Measurements from ENCODE around the gene LBR. TPM values are rescaled to one million over a fixed set of nuclear protein-coding genes. Genes with fewer than 3 reads are reported as not detected.
"Not testable (repeated sequence)": the region's sequence is repeated elsewhere in the genome, so short reads cannot be mapped to it uniquely, and the experiment has no call there.

Gene LBR
- total RNA-seq, 1 donor from 2014 or later = 195 TPM

DNA sequence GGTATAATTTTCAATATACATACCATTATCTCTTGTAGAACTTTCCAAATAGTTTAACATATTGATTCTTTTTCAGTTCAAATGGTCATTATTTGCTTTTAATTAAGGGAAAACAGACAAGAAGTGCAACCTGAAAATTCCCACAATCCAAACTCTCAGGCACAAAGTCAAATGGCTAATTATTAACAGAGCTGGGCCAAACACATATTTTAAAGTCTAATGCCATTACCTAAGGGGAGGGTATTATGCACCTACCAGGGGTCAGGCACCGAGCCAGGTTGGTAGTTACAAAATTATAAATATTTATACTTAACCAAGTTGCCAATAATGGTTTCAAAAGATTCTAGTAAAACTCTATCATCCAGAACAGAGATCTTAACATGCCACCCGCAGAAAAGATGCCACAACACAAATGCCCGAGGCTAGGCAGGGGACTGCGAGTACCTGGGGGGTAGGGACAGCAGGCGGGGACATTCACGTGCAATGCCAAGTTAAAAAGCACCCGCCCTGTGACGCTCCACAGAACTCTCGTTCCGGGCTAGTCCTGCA is 15.0 kb downstream of the LBR start:
- Mint-ChIP-seq H3K9me3 (no peaks in the 10 kb centered on the region), H3K4me3 (no peak overlapping the region), H3K27me3 (no peaks in the 10 kb centered on the region), H3K36me3 (ENCODE audit: low read depth) (peaks cover 73% of the 10 kb centered on the region), H3K27ac (no peak overlapping the region), H3K4me1 (peaks cover 18% of the 10 kb centered on the region)
- DNase-seq = no peak
- intact Hi-C loops (cut with micrococcal nuclease) = no loop called here

- Mint-ChIP-seq H3K27me3 (no peaks in the 10 kb centered on the region), H3K4me3 (no peak overlapping the region)
- intact Hi-C loops (cut with micrococcal nuclease) = no loop called here
Measured at GRCh38 chr1:225412321-225412720, 15.5 kb downstream of the LBR start.

GRCh38 chr1:225410036-225410435 is 17.8 kb downstream of the LBR start:
- Mint-ChIP-seq H3K27ac (no peak overlapping the region), H3K27me3 (no peaks in the 10 kb centered on the region), H3K36me3 (ENCODE audit: low read depth) (peaks cover 73% of the 10 kb centered on the region), H3K4me3 (no peak overlapping the region), H3K4me1 (peaks cover 14% of the 10 kb centered on the region), H3K9me3 (no peaks in the 10 kb centered on the region)
- no peak for DNase-seq
- intact Hi-C loops (cut with micrococcal nuclease) = no loop called here

More at GRCh38 chr1:225412321-225412720, 15.5 kb downstream of the LBR start:
- H3K4me1 Mint-ChIP-seq = peaks cover 15% of the 10 kb centered on the region
- no peak for DNase-seq
- H3K36me3 Mint-ChIP-seq (ENCODE audit: low read depth) = peaks cover 69% of the 10 kb centered on the region
- no peak overlapping the region for H3K27ac Mint-ChIP-seq
- H3K9me3 Mint-ChIP-seq = no peaks in the 10 kb centered on the region

GRCh38 chr1:225409051-225409450 is 18.8 kb downstream of the LBR start:
- intact Hi-C loops (cut with micrococcal nuclease) = no loop called here
- peaks cover 9% of the 10 kb centered on the region for H3K4me1 Mint-ChIP-seq
- no peaks in the 10 kb centered on the region for H3K9me3 Mint-ChIP-seq
- H3K4me3 Mint-ChIP-seq = no peak overlapping the region
- H3K36me3 Mint-ChIP-seq (ENCODE audit: low read depth) = peaks cover 72% of the 10 kb centered on the region
- DNase-seq = no peak
- no peaks in the 10 kb centered on the region for H3K27me3 Mint-ChIP-seq
- no peak overlapping the region for H3K27ac Mint-ChIP-seq

GRCh38 chr1:225408249-225408648 is 19.6 kb downstream of the LBR start:
- intact Hi-C loops (cut with micrococcal nuclease) = no loop called here

DNA sequence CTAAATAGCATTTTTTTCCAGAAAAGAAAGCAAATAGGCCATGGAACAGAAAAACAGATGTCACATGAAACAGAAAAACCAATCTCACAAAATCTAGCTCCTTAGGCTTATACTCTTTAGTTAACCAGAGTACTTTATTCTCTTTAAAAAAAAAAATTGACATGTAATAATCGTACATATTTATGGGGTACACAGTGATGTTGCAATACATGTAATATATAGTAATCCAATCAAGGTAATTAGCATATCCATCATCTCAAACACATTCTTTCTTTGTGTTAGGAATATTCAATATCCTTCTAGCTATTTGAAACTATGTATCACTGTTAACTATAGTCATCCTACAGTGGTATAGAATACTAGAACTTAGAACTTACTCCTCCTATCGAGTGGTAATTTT is 20.1 kb downstream of the LBR start:
- peaks cover 9% of the 10 kb centered on the region for H3K4me1 Mint-ChIP-seq
- H3K9me3 Mint-ChIP-seq = no peaks in the 10 kb centered on the region
- peaks cover 74% of the 10 kb centered on the region for H3K36me3 Mint-ChIP-seq (ENCODE audit: low read depth)
- H3K4me3 Mint-ChIP-seq = no peak overlapping the region
- no peaks in the 10 kb centered on the region for H3K27me3 Mint-ChIP-seq
- no peak for DNase-seq
- intact Hi-C loops (cut with micrococcal nuclease) = no loop called here
- peak overlapping the region; percentile 48 for H3K27ac Mint-ChIP-seq

More at GRCh38 chr1:225408249-225408648, 19.6 kb downstream of the LBR start:
- Mint-ChIP-seq H3K27me3 (no peaks in the 10 kb centered on the region), H3K36me3 (ENCODE audit: low read depth) (peaks cover 75% of the 10 kb centered on the region), H3K27ac (peak overlapping the region; percentile 48), H3K4me3 (no peak overlapping the region), H3K4me1 (peaks cover 9% of the 10 kb centered on the region), H3K9me3 (no peaks in the 10 kb centered on the region)
- peak; percentile 34 for DNase-seq

DNA sequence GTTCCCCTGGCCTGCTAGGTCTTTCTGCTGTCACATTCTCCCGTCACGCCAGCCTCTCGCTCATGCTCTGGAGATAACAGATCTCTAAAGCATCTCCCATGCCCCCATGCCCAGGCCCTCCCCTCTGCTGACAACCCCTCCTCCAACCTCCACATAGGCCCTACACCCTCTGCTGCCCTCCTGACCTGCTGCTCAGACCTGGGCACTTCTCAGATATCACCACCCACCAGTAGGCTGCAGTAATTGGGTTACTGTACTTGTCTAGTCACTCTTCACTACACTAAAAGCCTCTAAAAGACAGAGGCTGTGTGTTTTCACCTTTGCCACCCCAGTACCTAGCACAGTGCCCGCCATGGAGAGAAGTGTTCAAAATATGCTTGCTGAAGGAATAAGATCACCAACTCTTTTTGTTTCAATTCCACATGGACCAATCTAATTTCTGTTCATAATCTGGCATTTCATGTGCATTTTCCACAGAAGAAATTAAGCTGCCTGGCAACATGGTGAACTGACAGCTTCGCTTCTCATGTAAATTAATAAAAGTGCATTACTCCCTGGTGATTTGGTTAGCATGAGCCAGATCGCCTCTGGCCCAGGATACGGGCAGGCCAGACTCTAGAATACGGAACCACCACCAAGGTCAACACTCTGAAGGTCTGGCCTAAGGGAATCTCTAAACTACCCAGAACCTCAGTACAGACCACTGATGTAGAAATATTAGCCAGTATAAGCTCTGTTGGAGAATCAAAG is 20.7 kb downstream of the LBR start:
- Mint-ChIP-seq H3K27me3 (no peaks in the 10 kb centered on the region), H3K9me3 (no peaks in the 10 kb centered on the region), H3K36me3 (ENCODE audit: low read depth) (peaks cover 69% of the 10 kb centered on the region), H3K4me1 (peaks cover 9% of the 10 kb centered on the region), H3K27ac (peak overlapping the region; percentile 34), H3K4me3 (no peak overlapping the region)
- DNase-seq = peak; percentile 50
- intact Hi-C loops (cut with micrococcal nuclease) = no loop called here

DNA sequence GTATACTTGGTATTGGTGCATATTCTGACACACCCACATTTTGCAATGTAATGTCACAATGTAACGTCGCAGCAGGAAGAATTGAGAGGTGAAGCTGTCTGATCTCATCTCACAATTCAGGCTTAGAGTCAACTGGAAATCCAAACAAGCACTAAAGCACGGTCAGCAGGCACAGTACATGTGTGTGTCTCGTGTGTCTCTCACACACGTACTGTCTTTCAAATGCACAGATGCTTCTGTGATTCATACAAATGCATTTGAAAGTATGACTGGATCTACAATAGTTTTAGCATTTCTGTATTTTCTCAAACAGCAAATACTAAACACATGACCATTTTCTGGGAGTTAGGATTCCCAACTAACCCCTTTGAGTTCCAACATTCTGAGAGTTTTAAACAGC is 26.9 kb downstream of the LBR start:
- Mint-ChIP-seq H3K4me3 (no peak overlapping the region), H3K36me3 (ENCODE audit: low read depth) (peaks cover 51% of the 10 kb centered on the region), H3K27me3 (no peaks in the 10 kb centered on the region), H3K27ac (no peak overlapping the region), H3K4me1 (peaks cover 7% of the 10 kb centered on the region), H3K9me3 (no peaks in the 10 kb centered on the region)
- no peak for DNase-seq
- intact Hi-C loops (cut with micrococcal nuclease) = no loop called here

- Mint-ChIP-seq H3K4me3 (no peak overlapping the region), H3K27me3 (no peaks in the 10 kb centered on the region), H3K36me3 (ENCODE audit: low read depth) (peaks cover 26% of the 10 kb centered on the region), H3K9me3 (no peaks in the 10 kb centered on the region), H3K4me1 (peaks cover 4% of the 10 kb centered on the region), H3K27ac (no peak overlapping the region)
- intact Hi-C loops (cut with micrococcal nuclease) = no loop called here
- no peak for DNase-seq
Measured at GRCh38 chr1:225396357-225396756, 31.5 kb downstream of the LBR start.

DNA sequence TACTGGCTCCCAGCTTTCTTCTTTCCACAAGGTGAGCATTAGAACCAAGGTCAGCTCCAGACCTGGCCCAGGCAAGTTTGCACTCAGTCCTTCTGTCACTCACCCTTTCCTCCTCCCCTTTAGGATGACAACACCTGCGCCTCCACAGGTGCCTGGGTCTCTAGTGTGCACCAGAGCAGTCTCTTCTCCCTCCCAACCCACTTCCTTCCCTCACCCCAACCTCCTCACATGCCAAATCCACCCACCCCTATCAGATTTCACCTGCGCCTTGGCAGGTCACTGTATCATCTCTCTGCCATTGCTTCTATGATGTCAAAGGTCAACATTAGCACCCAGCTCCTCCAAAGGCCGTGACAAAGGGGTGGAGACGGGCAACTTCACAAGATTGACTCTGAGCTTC is 38.0 kb downstream of the LBR start:
- DNase-seq = no peak
- Mint-ChIP-seq H3K9me3 (no peaks in the 10 kb centered on the region), H3K4me1 (peaks cover 3% of the 10 kb centered on the region)

GRCh38 chr1:225388372-225388771 is 39.5 kb downstream of the LBR start:
- no peaks in the 10 kb centered on the region for H3K9me3 Mint-ChIP-seq
- no peak overlapping the region for H3K27ac Mint-ChIP-seq
- H3K27me3 Mint-ChIP-seq = no peaks in the 10 kb centered on the region
- no peak overlapping the region for H3K4me3 Mint-ChIP-seq
- H3K4me1 Mint-ChIP-seq = peaks cover 3% of the 10 kb centered on the region
- H3K36me3 Mint-ChIP-seq (ENCODE audit: low read depth) = peaks cover 2% of the 10 kb centered on the region
- no peak for DNase-seq
- intact Hi-C loops (cut with micrococcal nuclease) = no loop called here

More for the DNA sequence above, 38.0 kb downstream of the LBR start:
- H3K4me3 Mint-ChIP-seq = no peak overlapping the region
- H3K27ac Mint-ChIP-seq = no peak overlapping the region
- peaks cover 1% of the 10 kb centered on the region for H3K36me3 Mint-ChIP-seq (ENCODE audit: low read depth)
- H3K27me3 Mint-ChIP-seq = no peaks in the 10 kb centered on the region
- intact Hi-C loops (cut with micrococcal nuclease) = no loop called here

DNA sequence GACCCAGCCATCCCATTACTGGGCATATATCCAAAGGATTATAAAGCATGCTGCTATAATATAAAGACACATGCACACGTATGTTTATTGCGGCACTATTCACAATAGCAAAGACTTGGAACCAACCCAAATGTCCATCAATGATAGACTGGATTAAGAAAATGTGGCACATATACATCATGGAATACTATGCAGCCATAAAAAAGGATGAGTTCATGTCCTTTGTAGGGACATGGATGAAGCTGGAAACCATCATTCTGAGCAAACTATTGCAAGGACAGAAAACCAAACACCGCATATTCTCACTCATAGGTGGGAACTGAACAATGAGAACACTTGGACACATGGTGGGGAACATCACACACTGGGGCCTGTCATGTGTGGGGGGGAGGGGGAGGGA is 41.0 kb downstream of the LBR start:
- H3K9me3 Mint-ChIP-seq; H3K27ac Mint-ChIP-seq; DNase-seq; H3K36me3 Mint-ChIP-seq (ENCODE audit: low read depth); H3K4me1 Mint-ChIP-seq; H3K4me3 Mint-ChIP-seq; H3K27me3 Mint-ChIP-seq; intact Hi-C loops (cut with micrococcal nuclease): not testable (repeated sequence)

GRCh38 chr1:225380691-225381090 is 47.1 kb downstream of the LBR start:
- intact Hi-C loops (cut with micrococcal nuclease) = no loop called here
- peaks cover 3% of the 10 kb centered on the region for H3K4me1 Mint-ChIP-seq
- H3K36me3 Mint-ChIP-seq (ENCODE audit: low read depth) = peaks cover 2% of the 10 kb centered on the region
- no peaks in the 10 kb centered on the region for H3K9me3 Mint-ChIP-seq
- DNase-seq = no peak
- H3K27me3 Mint-ChIP-seq = no peaks in the 10 kb centered on the region
- no peak overlapping the region for H3K27ac Mint-ChIP-seq
- no peak overlapping the region for H3K4me3 Mint-ChIP-seq

DNA sequence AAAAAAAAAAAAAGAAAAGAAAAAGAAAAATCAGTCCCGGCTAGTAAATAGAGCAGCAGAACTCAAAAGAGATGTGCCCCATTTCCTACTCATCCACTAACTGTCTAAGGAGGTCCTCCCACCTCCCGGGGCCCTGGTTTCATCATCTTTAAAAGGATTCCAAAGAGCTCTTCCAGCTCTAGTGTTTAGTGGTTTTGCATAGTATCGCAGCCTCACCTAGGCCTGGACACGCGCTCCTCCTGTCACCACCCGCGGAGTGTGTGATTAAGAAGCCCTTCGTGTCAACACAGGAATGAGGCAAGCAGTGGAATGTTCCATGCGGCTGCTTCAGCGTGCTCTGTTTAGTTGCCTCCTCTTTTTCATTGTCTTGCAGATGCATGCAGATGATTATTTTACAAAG is 49.0 kb downstream of the LBR start:
- H3K36me3 Mint-ChIP-seq (ENCODE audit: low read depth) = no peaks in the 10 kb centered on the region
- no peaks in the 10 kb centered on the region for H3K9me3 Mint-ChIP-seq
- H3K4me1 Mint-ChIP-seq = peaks cover 3% of the 10 kb centered on the region
- intact Hi-C loops (cut with micrococcal nuclease) = no loop called here
- DNase-seq = no peak
- no peaks in the 10 kb centered on the region for H3K27me3 Mint-ChIP-seq
- no peak overlapping the region for H3K4me3 Mint-ChIP-seq
- no peak overlapping the region for H3K27ac Mint-ChIP-seq

DNA sequence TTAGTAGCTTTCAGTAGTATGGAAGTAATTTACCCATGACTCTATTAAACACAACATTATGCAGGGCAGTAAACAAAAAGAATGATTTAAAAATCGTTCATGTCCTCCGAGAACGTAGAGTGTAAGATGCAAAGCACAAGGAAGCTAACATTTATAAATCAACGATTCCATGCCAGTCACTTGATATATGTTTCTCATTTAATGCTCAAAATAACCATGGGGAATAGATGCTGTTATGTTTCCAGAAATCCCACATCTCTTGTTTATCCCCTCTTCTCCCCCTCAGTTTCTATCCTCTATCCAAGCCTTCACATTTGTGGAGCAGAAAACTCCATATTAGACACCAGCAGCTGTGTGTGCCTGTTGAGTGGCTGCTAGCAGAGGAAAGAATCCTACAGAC is 52.8 kb downstream of the LBR start:
- no peak for DNase-seq
- Mint-ChIP-seq H3K36me3 (ENCODE audit: low read depth) (no peaks in the 10 kb centered on the region), H3K4me3 (no peak overlapping the region), H3K27ac (no peak overlapping the region), H3K4me1 (peaks cover 2% of the 10 kb centered on the region), H3K27me3 (no peaks in the 10 kb centered on the region), H3K9me3 (no peaks in the 10 kb centered on the region)
- intact Hi-C loops (cut with micrococcal nuclease) = no loop called here
